Measurements from ENCODE around the gene MPPED1. TPM values are rescaled to one million over a fixed set of nuclear protein-coding genes. Genes with fewer than 3 reads are reported as not detected.

MPPED1 gene
- polyA plus RNA-seq, 1 of the 3 experiments (the other 2 are of a cell fraction), result 0.03 TPM

GRCh38 chr22:43541022-43541421, 129.2 kb downstream of the MPPED1 start:
- CTCF ChIA-PET, result no interaction called here
- no peak overlapping the region for H3K4me3 ChIP-seq (ENCODE audit: low read depth in 2 of 2, low read length in 1 of 2)
- H3K4me2 ChIP-seq, result no peak overlapping the region
- H2AFZ ChIP-seq (ENCODE audit: low read depth), result no peak overlapping the region
- H3K27me3 ChIP-seq (ENCODE audit: insufficient read depth), result no peaks in the 10 kb centered on the region
- no peaks in the 10 kb centered on the region for H3K9me3 ChIP-seq
- H3K36me3 ChIP-seq (replicated peaks in 1 of 2; ENCODE audit: control insufficient read depth in 1 of 2, insufficient read depth in 2 of 2, low read length in 1 of 2), result no peaks in the 10 kb centered on the region
- H3F3A ChIP-seq (replicated peaks; ENCODE audit: insufficient read depth), result no peaks in the 10 kb centered on the region
- DNase-seq, result no peak
- no peaks in the 10 kb centered on the region for H3K79me2 ChIP-seq (ENCODE audit: insufficient read depth)
- H3K9me2 ChIP-seq, result no peaks in the 10 kb centered on the region
- TF ChIP-seq REST (IDR thresholded peaks at IDR 0.05; ENCODE audit: low read depth, low read length) (no peak), TCF12 (IDR thresholded peaks at IDR 0.05) (no peak), POLR2AphosphoS5 (IDR thresholded peaks at IDR 0.05; ENCODE audit: low read depth, low read length) (no peak), TEAD4 (IDR thresholded peaks at IDR 0.05; ENCODE audit: borderline replicate concordance, insufficient read depth) (no peak)
- TF ChIP-seq, protein P1, sequence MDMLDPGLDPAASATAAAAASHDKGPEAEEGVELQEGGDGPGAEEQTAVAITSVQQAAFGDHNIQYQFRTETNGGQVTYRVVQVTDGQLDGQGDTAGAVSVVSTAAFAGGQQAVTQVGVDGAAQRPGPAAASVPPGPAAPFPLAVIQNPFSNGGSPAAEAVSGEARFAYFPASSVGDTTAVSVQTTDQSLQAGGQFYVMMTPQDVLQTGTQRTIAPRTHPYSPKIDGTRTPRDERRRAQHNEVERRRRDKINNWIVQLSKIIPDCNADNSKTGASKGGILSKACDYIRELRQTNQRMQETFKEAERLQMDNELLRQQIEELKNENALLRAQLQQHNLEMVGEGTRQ (IDR thresholded peaks at IDR 0.05; ENCODE audit: borderline replicate concordance, low read depth, low read length), result no peak
- WGBS (ENCODE audit: low lambda C conversion rate), result 69% methylated on average over 6 of the region's 6 CpGs
- POLR2A ChIA-PET, result no interaction called here
- no peaks in the 10 kb centered on the region for H4K20me1 ChIP-seq (ENCODE audit: insufficient read depth)
- H3K27ac ChIP-seq (ENCODE audit: low read depth in 2 of 2, low read length in 1 of 2), result no peak overlapping the region
- peaks cover 0 to 2% of the 10 kb centered on the region in 2 experiments; a peak in 1 of 4 replicates for H3K4me1 ChIP-seq (ENCODE audit: control insufficient read depth in 1 of 2, insufficient read depth in 2 of 2, low read depth in 1 of 2, low read length in 1 of 2)
- no peak overlapping the region for H3K9ac ChIP-seq

GRCh38 chr22:43541462-43542407, 129.9 kb downstream of the MPPED1 start:
- WGBS (ENCODE audit: low lambda C conversion rate), result 80% methylated on average over 13 of the region's 18 CpGs
- CTCF ChIA-PET, result no interaction called here
- no peak overlapping the region for H3K4me3 ChIP-seq (ENCODE audit: low read depth in 2 of 2, low read length in 1 of 2)
- DNase-seq, result no peak
- POLR2A ChIA-PET, result no interaction called here
- H3K9ac ChIP-seq, result no peak overlapping the region
- H3F3A ChIP-seq (replicated peaks; ENCODE audit: insufficient read depth), result no peaks in the 10 kb centered on the region
- no peaks in the 10 kb centered on the region for H3K36me3 ChIP-seq (replicated peaks in 1 of 2; ENCODE audit: control insufficient read depth in 1 of 2, insufficient read depth in 2 of 2, low read length in 1 of 2)
- peaks cover 0 to 2% of the 10 kb centered on the region in 2 experiments; a peak in 1 of 4 replicates for H3K4me1 ChIP-seq (ENCODE audit: control insufficient read depth in 1 of 2, insufficient read depth in 2 of 2, low read depth in 1 of 2, low read length in 1 of 2)
- no peaks in the 10 kb centered on the region for H3K27me3 ChIP-seq (ENCODE audit: insufficient read depth)
- TF ChIP-seq PBX3 (IDR thresholded peaks at IDR 0.05), result no peak
- TF ChIP-seq MXI1 (IDR thresholded peaks at IDR 0.05; ENCODE audit: low read depth, low read length), result no peak
- no peak for TF ChIP-seq YY1 (IDR thresholded peaks at IDR 0.05; ENCODE audit: low read depth)
- H3K4me2 ChIP-seq, result no peak overlapping the region
- H3K79me2 ChIP-seq (ENCODE audit: insufficient read depth), result no peaks in the 10 kb centered on the region
- no peaks in the 10 kb centered on the region for H3K9me2 ChIP-seq
- no peaks in the 10 kb centered on the region for H4K20me1 ChIP-seq (ENCODE audit: insufficient read depth)
- no peaks in the 10 kb centered on the region for H3K9me3 ChIP-seq
- H2AFZ ChIP-seq (ENCODE audit: low read depth), result no peak overlapping the region
- H3K27ac ChIP-seq (ENCODE audit: low read depth in 2 of 2, low read length in 1 of 2), result no peak overlapping the region
